Mesothelial cell of epicardium (in vitro differentiated cells): ENCODE data around the gene S1PR3. TPM values are rescaled to one million over a fixed set of nuclear protein-coding genes. Genes with fewer than 3 reads are reported as not detected.
A peak's percentile ranks its signal among the peaks of the same experiment; 100 is the strongest.

Experiments used
- DNase-seq, 2 experiments: peaks; one replicate each; pipeline ENCODE4 v3.0.0; 2021; ENCODE audit warnings: low spot score in 2 of 2; ENCODE audit not compliant: unreplicated experiment in 2 of 2
- H3K27ac Mint-ChIP-seq: 2 replicates; pipeline ENCODE4 v1.8.0; 2021; ENCODE audit warnings: mixed read lengths
- H3K27me3 Mint-ChIP-seq: 2 replicates; pipeline ENCODE4 v1.8.0; 2021; ENCODE audit warnings: low read depth, mixed read lengths
- H3K36me3 Mint-ChIP-seq: 2 replicates; pipeline ENCODE4 v1.8.0; 2021; ENCODE audit warnings: mixed read lengths
- H3K4me1 Mint-ChIP-seq: 2 replicates; pipeline ENCODE4 v1.8.0; 2021; ENCODE audit warnings: mixed read lengths
- H3K4me3 Mint-ChIP-seq: 2 replicates; pipeline ENCODE4 v1.8.0; 2021; ENCODE audit warnings: mild to moderate bottlenecking, moderate library complexity, mixed read lengths
- H3K9me3 Mint-ChIP-seq: 2 replicates; pipeline ENCODE4 v1.8.0; 2021; ENCODE audit warnings: mixed read lengths
- total RNA-seq: library from RNA; stranded (reverse); gene quantifications from 3 replicates; pipeline ENCODE4 v1.2.1, GENCODE V29; 2021
- TF ChIP-seq, protein P1 (sequence below): fragments of 200-600 bp; sonication (generic); IDR thresholded peaks from one replicate; pipeline ENCODE4 v1.5.0; 2021; ENCODE audit warnings: antibody characterized with exemption; ENCODE audit not compliant: unreplicated experiment

The S1PR3 gene
- total RNA-seq, 1 donor from 2014 or later: 38.2 TPM

- Mint-ChIP-seq H3K4me1 (peaks cover 42% of the 10 kb centered on the region), H3K4me3 (no peak overlapping the region), H3K9me3 (no peaks in the 10 kb centered on the region), H3K36me3 (no peaks in the 10 kb centered on the region), H3K27ac (peak overlapping the region; percentile 68), H3K27me3 (no peaks in the 10 kb centered on the region)
- TF ChIP-seq, protein P1, sequence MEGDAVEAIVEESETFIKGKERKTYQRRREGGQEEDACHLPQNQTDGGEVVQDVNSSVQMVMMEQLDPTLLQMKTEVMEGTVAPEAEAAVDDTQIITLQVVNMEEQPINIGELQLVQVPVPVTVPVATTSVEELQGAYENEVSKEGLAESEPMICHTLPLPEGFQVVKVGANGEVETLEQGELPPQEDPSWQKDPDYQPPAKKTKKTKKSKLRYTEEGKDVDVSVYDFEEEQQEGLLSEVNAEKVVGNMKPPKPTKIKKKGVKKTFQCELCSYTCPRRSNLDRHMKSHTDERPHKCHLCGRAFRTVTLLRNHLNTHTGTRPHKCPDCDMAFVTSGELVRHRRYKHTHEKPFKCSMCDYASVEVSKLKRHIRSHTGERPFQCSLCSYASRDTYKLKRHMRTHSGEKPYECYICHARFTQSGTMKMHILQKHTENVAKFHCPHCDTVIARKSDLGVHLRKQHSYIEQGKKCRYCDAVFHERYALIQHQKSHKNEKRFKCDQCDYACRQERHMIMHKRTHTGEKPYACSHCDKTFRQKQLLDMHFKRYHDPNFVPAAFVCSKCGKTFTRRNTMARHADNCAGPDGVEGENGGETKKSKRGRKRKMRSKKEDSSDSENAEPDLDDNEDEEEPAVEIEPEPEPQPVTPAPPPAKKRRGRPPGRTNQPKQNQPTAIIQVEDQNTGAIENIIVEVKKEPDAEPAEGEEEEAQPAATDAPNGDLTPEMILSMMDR: peak; percentile 76
- peak; percentile 79 to 91 for DNase-seq
These were observed 10.0 kb downstream of the S1PR3 start for GRCh38 chr9:89000973-89001916.

DNA sequence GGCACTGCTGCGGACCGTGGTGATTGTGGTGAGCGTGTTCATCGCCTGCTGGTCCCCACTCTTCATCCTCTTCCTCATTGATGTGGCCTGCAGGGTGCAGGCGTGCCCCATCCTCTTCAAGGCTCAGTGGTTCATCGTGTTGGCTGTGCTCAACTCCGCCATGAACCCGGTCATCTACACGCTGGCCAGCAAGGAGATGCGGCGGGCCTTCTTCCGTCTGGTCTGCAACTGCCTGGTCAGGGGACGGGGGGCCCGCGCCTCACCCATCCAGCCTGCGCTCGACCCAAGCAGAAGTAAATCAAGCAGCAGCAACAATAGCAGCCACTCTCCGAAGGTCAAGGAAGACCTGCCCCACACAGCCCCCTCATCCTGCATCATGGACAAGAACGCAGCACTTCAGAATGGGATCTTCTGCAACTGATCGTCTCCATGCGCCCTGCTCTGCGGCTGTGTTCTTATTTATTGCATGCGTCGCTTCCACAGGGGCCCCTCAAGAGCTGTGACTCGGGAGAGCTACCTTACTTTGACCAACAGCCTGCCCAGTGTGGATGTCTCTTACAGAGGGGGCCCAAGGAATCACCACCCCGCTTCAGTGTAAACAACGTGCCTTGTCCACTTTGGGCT is 10.8 kb downstream of the S1PR3 start:
- Mint-ChIP-seq H3K36me3 (no peaks in the 10 kb centered on the region), H3K27ac (no peak overlapping the region), H3K4me1 (peaks cover 38% of the 10 kb centered on the region), H3K9me3 (no peaks in the 10 kb centered on the region), H3K27me3 (no peaks in the 10 kb centered on the region), H3K4me3 (no peak overlapping the region)
- TF ChIP-seq, protein P1: no peak
- DNase-seq: no peak

GRCh38 chr9:89002987-89003386 is 11.7 kb downstream of the S1PR3 start:
- H3K36me3 Mint-ChIP-seq: no peaks in the 10 kb centered on the region
- no peaks in the 10 kb centered on the region for H3K9me3 Mint-ChIP-seq
- DNase-seq: no peak
- TF ChIP-seq, protein P1: no peak
- peaks cover 33% of the 10 kb centered on the region for H3K4me1 Mint-ChIP-seq
- H3K4me3 Mint-ChIP-seq: no peak overlapping the region
- H3K27me3 Mint-ChIP-seq: no peaks in the 10 kb centered on the region
- H3K27ac Mint-ChIP-seq: no peak overlapping the region

- H3K36me3 Mint-ChIP-seq: no peaks in the 10 kb centered on the region
- no peaks in the 10 kb centered on the region for H3K9me3 Mint-ChIP-seq
- no peaks in the 10 kb centered on the region for H3K27me3 Mint-ChIP-seq
- H3K27ac Mint-ChIP-seq: no peak overlapping the region
- DNase-seq: no peak
- H3K4me3 Mint-ChIP-seq: no peak overlapping the region
- peaks cover 21% of the 10 kb centered on the region for H3K4me1 Mint-ChIP-seq
- TF ChIP-seq, protein P1: no peak
These were observed 14.1 kb downstream of the S1PR3 start for GRCh38 chr9:89005323-89005722.

DNA sequence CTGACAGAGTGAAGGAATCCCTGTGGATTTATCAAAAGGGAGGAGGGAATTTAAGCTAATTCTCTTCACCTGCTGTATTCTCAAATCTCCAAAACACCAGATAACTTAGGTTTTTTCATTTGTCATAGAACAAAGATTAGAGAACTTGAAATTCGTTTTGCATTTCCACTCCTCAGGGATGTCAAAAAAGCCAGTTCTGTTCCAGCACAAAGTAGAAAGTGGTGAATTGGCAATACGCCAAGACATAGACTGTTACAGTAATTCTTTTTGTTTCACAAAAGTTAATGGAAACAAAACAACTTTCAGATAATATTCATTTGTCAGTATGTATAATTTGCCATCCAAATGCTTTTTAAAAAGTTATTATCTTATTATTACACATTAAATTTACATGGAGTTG is 15.0 kb downstream of the S1PR3 start:
- no peaks in the 10 kb centered on the region for H3K9me3 Mint-ChIP-seq
- TF ChIP-seq, protein P1: no peak
- no peaks in the 10 kb centered on the region for H3K27me3 Mint-ChIP-seq
- H3K4me3 Mint-ChIP-seq: no peak overlapping the region
- H3K27ac Mint-ChIP-seq: no peak overlapping the region
- peaks cover 13% of the 10 kb centered on the region for H3K4me1 Mint-ChIP-seq
- DNase-seq: no peak
- no peaks in the 10 kb centered on the region for H3K36me3 Mint-ChIP-seq
